Vagina (tissue), 2 donors: Measurements from ENCODE around the gene HMCN2.

ENCODE experiments used
- CTCF ChIP-seq, 3 experiments: fragments of 450-650 bp in 2 of 3; fragments of 200-600 bp in 1 of 3; sonication (generic) in 1 of 3; IDR thresholded peaks; one replicate each; pipeline ENCODE4 v1.5.1; 2017 to 2019; ENCODE audit warnings: antibody characterized with exemption in 3 of 3, mild to moderate bottlenecking in 2 of 3, moderate library complexity in 2 of 3
- POLR2A ChIP-seq, 2 donors: fragments of 450-650 bp; IDR thresholded peaks; one replicate each; pipeline ENCODE4 v1.6.1; 2017; ENCODE audit warnings: antibody characterized with exemption in 2 of 2, mild to moderate bottlenecking in 2 of 2, moderate library complexity in 2 of 2
- POLR2AphosphoS5 ChIP-seq, 2 donors: sonication (generic); formaldehyde crosslinking; IDR thresholded peaks; one replicate each; pipeline ENCODE4 v1.9.0; 2017; ENCODE audit warnings: antibody characterized with exemption in 2 of 2, mild to moderate bottlenecking in 2 of 2, low read depth in 1 of 2; ENCODE audit not compliant: insufficient read depth in 1 of 2

- TF ChIP-seq CTCF (IDR thresholded peaks at IDR 0.05): peak in 1 of 3 experiments; percentile 24
- TF ChIP-seq POLR2AphosphoS5 (IDR thresholded peaks at IDR 0.05; ENCODE audit: insufficient read depth in 1 of 2, low read depth in 1 of 2): no peak
- no peak for TF ChIP-seq POLR2A (IDR thresholded peaks at IDR 0.05)
Measured at GRCh38 chr9:130220352-130220751, 45.2 kb upstream of the HMCN2 start.
